ENCODE data around the gene MEI1. TPM values are rescaled to one million over a fixed set of nuclear protein-coding genes. Genes with fewer than 3 reads are reported as not detected.

Gene MEI1
- total RNA-seq, 3 donors from 2014 or later (not counting 1 experiment from before 2014, with no cell fraction given) = 44.7 to 75.6 (median 50.3) TPM

- Histone ChIP-seq H3K27ac (ENCODE audit: low read length) (peak overlapping the region; percentile 10), H3K4me3 (ENCODE audit: low read length) (no peak overlapping the region), H3K4me1 (ENCODE audit: control insufficient read depth, insufficient read depth, low read length) (peaks cover 18% of the 10 kb centered on the region), H3K36me3 (ENCODE audit: control insufficient read depth, insufficient read depth, low read length) (peaks cover 3% of the 10 kb centered on the region), H3K27me3 (ENCODE audit: control insufficient read depth, insufficient read depth, low read length) (no peaks in the 10 kb centered on the region), H3K9me3 (ENCODE audit: control insufficient read depth, insufficient read depth, low read length) (no peaks in the 10 kb centered on the region)
- TF ChIP-seq CTCF (IDR thresholded peaks at IDR 0.05) = no peak
- H3K36me3 Mint-ChIP-seq = no peaks in the 10 kb centered on the region
- ATAC-seq (no peak), DNase-seq (no peak)
- 81% methylated on average over 11 of the region's 11 CpGs for WGBS (ENCODE audit: insufficient coverage)
- H3K27ac Mint-ChIP-seq = peak overlapping the region; percentile 30 to 78
- intact Hi-C loops (cut with micrococcal nuclease) = loop anchor here (1.0 kb wide), 3 partner anchors 161 to 261 kb away; no protein-coding TSS in a partner anchor
- H3K4me3 Mint-ChIP-seq = no peak overlapping the region
- no peaks in the 10 kb centered on the region for H3K27me3 Mint-ChIP-seq (ENCODE audit: low read depth in 2 of 2)
- H3K9me3 Mint-ChIP-seq = no peaks in the 10 kb centered on the region
- H3K4me1 Mint-ChIP-seq = peaks cover 6 to 13% of the 10 kb centered on the region in 2 donors
Observed at GRCh38 chr22:41696703-41697102, 2.6 kb upstream of the MEI1 start.

GRCh38 chr22:41697126-41697775, 2.1 kb upstream of the MEI1 start:
- peaks cover 3% of the 10 kb centered on the region for H3K36me3 ChIP-seq (ENCODE audit: control insufficient read depth, insufficient read depth, low read length)
- H3K4me3 ChIP-seq (ENCODE audit: low read length) = no peak overlapping the region
- TF ChIP-seq CTCF (IDR thresholded peaks at IDR 0.05) = peak; percentile 98
- WGBS (ENCODE audit: insufficient coverage) = 31% methylated on average over 12 of the region's 12 CpGs
- no peaks in the 10 kb centered on the region for H3K9me3 ChIP-seq (ENCODE audit: control insufficient read depth, insufficient read depth, low read length)
- Mint-ChIP-seq H3K4me1 (peaks cover 6 to 13% of the 10 kb centered on the region in 2 donors), H3K27me3 (ENCODE audit: low read depth in 2 of 2) (no peaks in the 10 kb centered on the region), H3K27ac (peak overlapping the region; percentile 30 to 78), H3K9me3 (no peaks in the 10 kb centered on the region), H3K36me3 (no peaks in the 10 kb centered on the region), H3K4me3 (peak overlapping the region; percentile 61)
- ATAC-seq = peak; percentile 80 to 83 (median 81)
- peaks cover 18% of the 10 kb centered on the region for H3K4me1 ChIP-seq (ENCODE audit: control insufficient read depth, insufficient read depth, low read length)
- H3K27me3 ChIP-seq (ENCODE audit: control insufficient read depth, insufficient read depth, low read length) = no peaks in the 10 kb centered on the region
- peak overlapping the region; percentile 10 for H3K27ac ChIP-seq (ENCODE audit: low read length)
- peak; percentile 91 to 92 for DNase-seq
- intact Hi-C loops (cut with micrococcal nuclease) = loop anchor here (1.0 kb wide), 3 partner anchors 160 to 260 kb away; no protein-coding TSS in a partner anchor

GRCh38 chr22:41700108-41700364, 733 bp downstream of the MEI1 start:
- DNase-seq (no peak), ATAC-seq (no peak)
- WGBS (ENCODE audit: insufficient coverage) = 96% methylated on average over 16 of the region's 16 CpGs
- Histone ChIP-seq H3K4me1 (ENCODE audit: control insufficient read depth, insufficient read depth, low read length) (peaks cover 18% of the 10 kb centered on the region), H3K4me3 (ENCODE audit: low read length) (no peak overlapping the region), H3K36me3 (ENCODE audit: control insufficient read depth, insufficient read depth, low read length) (no peaks in the 10 kb centered on the region), H3K9me3 (ENCODE audit: control insufficient read depth, insufficient read depth, low read length) (no peaks in the 10 kb centered on the region), H3K27me3 (ENCODE audit: control insufficient read depth, insufficient read depth, low read length) (no peaks in the 10 kb centered on the region), H3K27ac (ENCODE audit: low read length) (no peak overlapping the region)
- Mint-ChIP-seq H3K27ac (no peak overlapping the region), H3K4me1 (peaks cover 6 to 13% of the 10 kb centered on the region in 2 donors), H3K36me3 (no peaks in the 10 kb centered on the region), H3K4me3 (no peak overlapping the region), H3K27me3 (ENCODE audit: low read depth in 2 of 2) (no peaks in the 10 kb centered on the region), H3K9me3 (no peaks in the 10 kb centered on the region)
- TF ChIP-seq CTCF (IDR thresholded peaks at IDR 0.05) = no peak
- intact Hi-C loops (cut with micrococcal nuclease) = no loop called here

- 95% methylated on average over 9 of the region's 9 CpGs for WGBS (ENCODE audit: insufficient coverage)
- ATAC-seq = no peak
Observed at GRCh38 chr22:41702763-41703162, 3.5 kb downstream of the MEI1 start.

More at GRCh38 chr22:41702763-41703162, 3.5 kb downstream of the MEI1 start:
- H3K27me3 Mint-ChIP-seq (ENCODE audit: low read depth in 2 of 2) = no peaks in the 10 kb centered on the region
- Histone ChIP-seq H3K4me1 (ENCODE audit: control insufficient read depth, insufficient read depth, low read length) (peaks cover 8% of the 10 kb centered on the region), H3K9me3 (ENCODE audit: control insufficient read depth, insufficient read depth, low read length) (no peaks in the 10 kb centered on the region), H3K4me3 (ENCODE audit: low read length) (no peak overlapping the region), H3K27me3 (ENCODE audit: control insufficient read depth, insufficient read depth, low read length) (no peaks in the 10 kb centered on the region), H3K27ac (ENCODE audit: low read length) (no peak overlapping the region), H3K36me3 (ENCODE audit: control insufficient read depth, insufficient read depth, low read length) (no peaks in the 10 kb centered on the region)
- no peak for TF ChIP-seq CTCF (IDR thresholded peaks at IDR 0.05)
- H3K4me1 Mint-ChIP-seq = peaks cover 0 to 5% of the 10 kb centered on the region in 2 donors
- DNase-seq = no peak
- intact Hi-C loops (cut with micrococcal nuclease) = no loop called here
- H3K27ac Mint-ChIP-seq = no peak overlapping the region
- no peaks in the 10 kb centered on the region for H3K36me3 Mint-ChIP-seq
- H3K9me3 Mint-ChIP-seq = no peaks in the 10 kb centered on the region
- no peak overlapping the region for H3K4me3 Mint-ChIP-seq
